ENCODE measurements around the gene MCOLN2. TPM values are rescaled to one million over a fixed set of nuclear protein-coding genes. Genes with fewer than 3 reads are reported as not detected.

MCOLN2 gene
- total RNA-seq, 1 experiment from 2014 or later = 11.3 TPM

DNA sequence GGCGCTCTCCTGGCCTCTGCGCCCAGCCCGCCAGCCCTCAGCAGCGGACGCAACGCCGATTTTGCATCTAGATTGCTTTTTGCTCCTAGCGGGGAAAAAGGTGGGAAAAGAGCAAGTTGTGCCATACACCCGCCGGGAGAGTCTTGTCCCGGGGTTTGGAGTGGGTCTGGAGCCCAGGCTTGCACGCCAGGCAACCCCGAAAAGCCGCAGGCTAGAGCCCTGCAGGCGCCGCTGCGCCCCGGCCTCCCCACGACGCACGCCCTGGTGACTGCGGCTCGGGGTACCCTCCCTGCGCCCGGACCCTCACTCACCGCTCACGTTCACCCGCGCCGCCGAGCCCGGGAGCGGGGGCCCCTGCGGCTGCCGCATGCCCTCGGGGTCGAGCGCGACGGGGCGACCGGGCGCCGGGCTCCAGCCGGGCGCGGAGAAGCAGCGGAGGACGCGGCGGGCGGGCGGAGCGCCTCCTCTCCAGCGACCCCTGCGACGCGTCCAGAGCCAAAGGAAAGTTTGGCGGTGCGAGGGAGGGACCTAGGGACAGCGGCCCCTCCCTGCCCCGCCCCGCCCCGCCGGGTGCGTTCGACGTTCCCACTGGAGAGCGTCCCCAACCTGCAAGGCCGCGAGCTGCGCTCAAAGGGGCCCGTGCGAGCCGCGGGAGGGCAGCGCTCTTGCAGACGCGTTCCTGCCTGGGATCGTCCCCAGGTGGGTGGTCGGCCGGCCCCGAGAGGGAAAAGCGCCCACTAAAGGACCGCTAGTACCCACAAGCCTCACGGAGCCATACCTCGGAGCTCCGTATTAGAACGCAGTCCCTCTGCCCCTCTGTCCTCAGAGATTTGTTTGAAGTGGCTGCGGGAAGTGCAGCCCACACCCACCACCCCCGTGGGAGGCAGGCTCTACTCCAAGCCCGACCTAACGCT, 104.0 kb downstream of the MCOLN2 start, which contains the start of gene LPAR3 (continued):
- TF ChIP-seq EZH2phosphoT487 (IDR thresholded peaks at IDR 0.05; ENCODE audit: borderline replicate concordance) (no peak), JUND (IDR thresholded peaks at IDR 0.05) (no peak), EZH2 (IDR thresholded peaks at IDR 0.05) (no peak), ZNF274 (IDR thresholded peaks at IDR 0.05; ENCODE audit: low read depth, low read length) (no peak)
- TF ChIP-seq, protein P1, sequence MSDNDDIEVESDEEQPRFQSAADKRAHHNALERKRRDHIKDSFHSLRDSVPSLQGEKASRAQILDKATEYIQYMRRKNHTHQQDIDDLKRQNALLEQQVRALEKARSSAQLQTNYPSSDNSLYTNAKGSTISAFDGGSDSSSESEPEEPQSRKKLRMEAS (IDR thresholded peaks at IDR 0.05) = peak; percentile 84

GRCh38 chr1:84890566-84890965, 106.3 kb downstream of the MCOLN2 start:
- no peak overlapping the region for H2AFZ ChIP-seq (ENCODE audit: low read depth, low read length, poor library complexity, severe bottlenecking)
- RAD21 ChIA-PET (ENCODE audit: low non-redundant PET in 1 of 2, low total read pairs in 2 of 2, uncharacterized antibody in 2 of 2, unreplicated experiment in 2 of 2) = no interaction called here
- intact Hi-C loops (cut with micrococcal nuclease) = no loop called here

More at GRCh38 chr1:84890566-84890965, 106.3 kb downstream of the MCOLN2 start:
- TF ChIP-seq EZH2phosphoT487 (IDR thresholded peaks at IDR 0.05; ENCODE audit: borderline replicate concordance) = no peak
- TF ChIP-seq POLR2A (IDR thresholded peaks at IDR 0.05; ENCODE audit: borderline replicate concordance, extremely low read depth, insufficient read depth, insufficient read length) = no peak
- TF ChIP-seq TCF7L2 (IDR thresholded peaks at IDR 0.05; ENCODE audit: borderline replicate concordance, extremely low read depth, insufficient read depth, insufficient read length) = no peak
- TF ChIP-seq CTCF (IDR thresholded peaks at IDR 0.05 in 2 of 3, conservative IDR thresholded peaks at IDR 0.05 in 1 of 3; ENCODE audit: borderline replicate concordance in 1 of 3, insufficient read depth in 1 of 3, low read depth in 2 of 3, low read length in 2 of 3) = no peak
- TF ChIP-seq ZFX (IDR thresholded peaks at IDR 0.05) = no peak
- no peak for TF ChIP-seq SRF (IDR thresholded peaks at IDR 0.05; ENCODE audit: low read depth)
- TF ChIP-seq FOSL1 (IDR thresholded peaks at IDR 0.05; ENCODE audit: low read depth) = no peak
- TF ChIP-seq RAD21 (IDR thresholded peaks at IDR 0.05; ENCODE audit: low read depth) = no peak
- no peak for TF ChIP-seq EGR1 (IDR thresholded peaks at IDR 0.05; ENCODE audit: low read depth)
- no peak for TF ChIP-seq SP1 (IDR thresholded peaks at IDR 0.05; ENCODE audit: low read depth)
- TF ChIP-seq CBX3 (IDR thresholded peaks at IDR 0.05; ENCODE audit: low read depth) = no peak
- no peak for TF ChIP-seq ZNF274 (IDR thresholded peaks at IDR 0.05; ENCODE audit: low read depth, low read length)
- TF ChIP-seq JUND (IDR thresholded peaks at IDR 0.05) = no peak
- no peak for TF ChIP-seq YY1 (IDR thresholded peaks at IDR 0.05; ENCODE audit: extremely low read depth, insufficient replicate concordance, low read depth, low read length)
- no peak for TF ChIP-seq POLR2AphosphoS5 (IDR thresholded peaks at IDR 0.05; ENCODE audit: low read depth, low read length)
- TF ChIP-seq, protein P1 (IDR thresholded peaks at IDR 0.05) = no peak
- TF ChIP-seq CEBPB (IDR thresholded peaks at IDR 0.05; ENCODE audit: low read depth) = no peak
- TF ChIP-seq, protein P2, sequence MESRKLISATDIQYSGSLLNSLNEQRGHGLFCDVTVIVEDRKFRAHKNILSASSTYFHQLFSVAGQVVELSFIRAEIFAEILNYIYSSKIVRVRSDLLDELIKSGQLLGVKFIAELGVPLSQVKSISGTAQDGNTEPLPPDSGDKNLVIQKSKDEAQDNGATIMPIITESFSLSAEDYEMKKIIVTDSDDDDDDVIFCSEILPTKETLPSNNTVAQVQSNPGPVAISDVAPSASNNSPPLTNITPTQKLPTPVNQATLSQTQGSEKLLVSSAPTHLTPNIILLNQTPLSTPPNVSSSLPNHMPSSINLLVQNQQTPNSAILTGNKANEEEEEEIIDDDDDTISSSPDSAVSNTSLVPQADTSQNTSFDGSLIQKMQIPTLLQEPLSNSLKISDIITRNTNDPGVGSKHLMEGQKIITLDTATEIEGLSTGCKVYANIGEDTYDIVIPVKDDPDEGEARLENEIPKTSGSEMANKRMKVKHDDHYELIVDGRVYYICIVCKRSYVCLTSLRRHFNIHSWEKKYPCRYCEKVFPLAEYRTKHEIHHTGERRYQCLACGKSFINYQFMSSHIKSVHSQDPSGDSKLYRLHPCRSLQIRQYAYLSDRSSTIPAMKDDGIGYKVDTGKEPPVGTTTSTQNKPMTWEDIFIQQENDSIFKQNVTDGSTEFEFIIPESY (IDR thresholded peaks at IDR 0.05; ENCODE audit: extremely low read depth, insufficient replicate concordance, low read length) = no peak
- TF ChIP-seq ELF1 (IDR thresholded peaks at IDR 0.05; ENCODE audit: borderline replicate concordance, low read depth) = no peak
- no peak for TF ChIP-seq SIN3A (IDR thresholded peaks at IDR 0.05; ENCODE audit: low read depth)
- Histone ChIP-seq H3K27ac (ENCODE audit: low read depth, low read length) (no peak overlapping the region), H3K4me3 (replicated peaks in 1 of 2; ENCODE audit: low read depth in 1 of 2, low read length in 2 of 2) (no peak overlapping the region), H3K9ac (ENCODE audit: low read length) (no peak overlapping the region), H3K9me3 (ENCODE audit: control insufficient read depth in 1 of 2, insufficient read depth in 1 of 2, low read depth in 1 of 2, low read length in 2 of 2) (no peaks in the 10 kb centered on the region), H3K4me1 (ENCODE audit: control insufficient read depth in 1 of 2, insufficient read depth in 2 of 2, low read length in 2 of 2) (peaks cover 0 to 18% of the 10 kb centered on the region in 2 experiments; a peak in 1 of 4 replicates), H3K4me2 (ENCODE audit: low read length) (no peak overlapping the region), H4K20me1 (ENCODE audit: insufficient read depth) (no peaks in the 10 kb centered on the region), H3K9me2 (ENCODE audit: insufficient read depth) (no peaks in the 10 kb centered on the region), H3K79me2 (ENCODE audit: insufficient read depth, low read length) (peaks cover 57% of the 10 kb centered on the region), H3K27me3 (ENCODE audit: insufficient read depth, low read length) (no peaks in the 10 kb centered on the region), H3K36me3 (ENCODE audit: control insufficient read depth in 1 of 2, insufficient read depth in 2 of 2, low read length in 2 of 2) (peaks cover 4 to 15% of the 10 kb centered on the region in 2 experiments; a peak in 3 of 4 replicates)
- no TSS peak for BruUV-seq (replicated peaks)
- no peak for ATAC-seq
- CTCF ChIA-PET = no interaction called here
- no peak for DNase-seq (ENCODE audit: low read depth, low spot score)
- POLR2A ChIA-PET = no interaction called here
